ENCODE results near the gene TMEM132E.

Gene TMEM132E

GRCh38 chr17:34606763-34607162 is 27.4 kb downstream of the TMEM132E start:
- DNase-seq: no peak

DNA sequence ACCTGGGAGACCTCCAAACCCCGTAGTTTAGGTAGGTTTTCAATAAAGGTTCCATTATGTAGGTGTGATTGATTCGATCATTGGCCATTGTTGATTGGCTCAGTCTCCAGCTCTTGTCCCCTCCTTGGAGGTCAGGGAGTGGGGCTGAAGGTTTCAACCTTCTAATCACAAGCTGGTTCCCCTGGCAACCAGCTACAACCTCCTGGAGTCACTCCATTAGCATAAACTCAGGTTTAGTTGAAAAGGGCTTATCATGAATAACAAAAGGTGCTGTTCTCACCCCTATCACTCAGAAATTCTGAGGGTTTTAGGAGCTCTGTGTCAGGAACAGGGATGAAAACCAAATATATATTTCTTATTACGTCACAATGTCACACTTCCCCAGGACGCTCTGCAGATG is 28.5 kb downstream of the TMEM132E start:
- no peak for DNase-seq

DNA sequence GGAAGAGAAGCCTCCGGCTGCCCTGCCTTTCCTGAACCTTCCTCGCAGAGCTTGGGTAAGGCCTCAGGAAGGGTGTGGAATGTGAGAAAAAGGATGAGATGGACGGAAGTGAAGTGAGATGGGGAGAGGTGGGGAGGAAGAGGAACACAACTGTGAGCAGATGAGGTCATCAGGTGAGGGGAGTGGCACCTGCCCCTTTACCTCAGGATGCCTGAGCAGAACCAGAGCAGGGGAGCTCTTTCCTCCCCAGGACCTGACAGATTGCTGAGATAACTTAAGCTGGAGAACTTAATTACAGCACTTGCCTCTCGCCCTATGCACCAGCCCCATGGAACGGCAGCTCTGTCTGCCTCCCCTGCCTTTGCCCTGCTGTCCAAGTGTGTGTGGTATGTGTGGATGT is 29.8 kb downstream of the TMEM132E start:
- no peak for DNase-seq

DNA sequence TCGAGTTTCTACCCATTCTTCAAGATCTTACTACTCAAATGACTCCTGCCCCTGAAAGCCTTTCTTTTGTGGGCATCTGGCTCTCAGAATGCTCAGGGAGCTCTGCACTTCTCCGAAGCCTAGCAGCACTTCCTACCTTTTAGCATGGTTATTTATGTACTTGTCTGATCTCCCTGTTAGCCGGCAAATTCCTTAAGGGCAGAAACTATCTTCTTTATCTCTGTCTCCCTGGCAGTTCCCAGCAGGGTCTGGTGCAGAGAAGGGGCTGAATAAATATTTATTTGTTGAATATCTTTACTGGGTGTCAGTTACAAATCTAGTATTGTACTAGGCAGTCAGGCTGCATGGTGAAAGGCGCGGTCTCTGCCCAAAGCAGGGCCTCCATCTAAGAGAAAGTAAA is 30.7 kb downstream of the TMEM132E start:
- DNase-seq: no peak

DNA sequence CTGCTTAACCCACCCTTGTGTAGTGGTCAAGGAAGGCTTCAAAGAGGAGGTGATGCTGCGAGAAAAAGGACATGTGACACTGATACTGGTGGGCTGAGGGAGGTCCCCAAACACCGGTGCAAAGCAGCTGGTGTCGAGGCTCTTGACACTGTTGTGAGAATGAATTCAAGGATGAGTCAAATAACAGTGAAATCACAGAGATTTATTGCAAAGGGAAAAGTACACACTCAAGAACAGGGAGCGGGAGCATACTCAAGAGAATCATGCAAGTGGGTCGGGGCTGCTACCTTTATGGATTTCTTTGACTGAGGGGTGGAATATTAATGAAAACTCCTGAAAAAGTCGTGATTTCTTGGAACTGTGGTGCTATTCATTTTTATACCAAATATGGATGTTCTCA is 31.1 kb downstream of the TMEM132E start:
- DNase-seq: no peak

DNA sequence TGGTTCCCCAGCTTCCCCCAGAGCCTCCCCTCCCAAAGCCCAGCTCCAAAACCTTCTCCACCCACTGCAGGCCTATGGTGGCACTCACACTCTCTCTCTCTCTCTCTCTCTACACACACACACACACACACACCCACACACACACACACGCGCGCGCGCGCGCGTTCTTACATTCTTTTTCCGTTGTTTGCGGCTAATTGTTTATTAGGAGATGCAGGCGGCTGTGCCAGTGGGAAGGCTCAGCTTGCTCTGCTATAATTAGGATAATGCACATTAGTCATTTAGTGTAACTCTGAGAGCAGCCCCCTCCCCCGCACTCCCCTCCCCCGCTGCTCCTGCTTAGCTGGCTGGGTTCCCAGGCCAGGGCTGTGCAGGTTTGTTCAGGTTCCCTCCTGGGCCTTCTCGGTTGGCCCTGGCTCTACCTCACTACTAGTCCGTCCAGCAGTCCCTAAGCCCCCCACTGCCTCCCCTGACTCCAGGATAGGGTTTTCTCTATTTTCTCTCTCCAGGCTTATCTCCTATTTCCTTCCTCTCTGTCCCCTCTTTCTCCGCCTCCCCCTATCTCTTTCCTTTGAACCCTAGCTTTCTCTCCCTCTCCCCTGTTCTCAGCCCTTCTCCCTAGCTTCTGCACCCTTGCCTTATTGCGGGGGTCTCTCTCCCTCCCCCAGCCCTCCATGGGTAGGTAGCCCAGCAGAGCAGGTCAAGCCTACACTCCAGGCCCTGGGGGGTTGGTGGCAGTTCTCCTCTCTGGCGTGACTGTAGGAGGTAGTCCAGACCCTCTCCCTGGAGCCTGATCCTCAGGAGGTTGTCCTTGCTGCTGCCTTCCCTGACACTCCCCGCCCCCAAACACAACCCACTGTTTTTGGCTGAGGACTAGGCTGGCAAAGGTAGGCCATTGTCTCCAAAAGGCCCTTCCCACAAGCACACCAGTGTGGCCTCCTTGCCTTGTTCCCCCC is 34.0 kb downstream of the TMEM132E start:
- peak; percentile 90 for DNase-seq

GRCh38 chr17:34614698-34615097 is 35.3 kb downstream of the TMEM132E start:
- DNase-seq: peak; percentile 44

GRCh38 chr17:34615326-34615725 is 35.9 kb downstream of the TMEM132E start:
- DNase-seq: peak; percentile 27

GRCh38 chr17:34616148-34616547 is 36.8 kb downstream of the TMEM132E start:
- DNase-seq: peak; percentile 99

DNA sequence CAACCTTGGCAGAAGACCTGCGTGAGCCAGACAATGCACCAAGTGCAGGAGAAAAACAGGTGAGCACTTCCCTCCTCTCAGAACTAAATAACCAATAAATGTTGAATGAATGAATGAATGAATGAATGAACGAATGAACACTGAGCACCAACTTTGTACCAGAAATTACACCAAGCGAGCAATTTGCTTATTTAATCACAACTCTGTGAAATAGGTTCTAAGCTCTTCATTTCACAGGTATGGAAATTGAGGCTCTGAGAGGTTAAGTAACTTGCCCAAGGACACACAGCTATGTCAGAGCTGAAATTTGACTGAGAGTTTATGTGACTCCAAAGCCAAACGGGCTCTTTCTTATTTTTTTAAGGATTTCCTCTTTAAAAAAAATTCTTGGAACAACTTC is 38.0 kb downstream of the TMEM132E start:
- no peak for DNase-seq

DNA sequence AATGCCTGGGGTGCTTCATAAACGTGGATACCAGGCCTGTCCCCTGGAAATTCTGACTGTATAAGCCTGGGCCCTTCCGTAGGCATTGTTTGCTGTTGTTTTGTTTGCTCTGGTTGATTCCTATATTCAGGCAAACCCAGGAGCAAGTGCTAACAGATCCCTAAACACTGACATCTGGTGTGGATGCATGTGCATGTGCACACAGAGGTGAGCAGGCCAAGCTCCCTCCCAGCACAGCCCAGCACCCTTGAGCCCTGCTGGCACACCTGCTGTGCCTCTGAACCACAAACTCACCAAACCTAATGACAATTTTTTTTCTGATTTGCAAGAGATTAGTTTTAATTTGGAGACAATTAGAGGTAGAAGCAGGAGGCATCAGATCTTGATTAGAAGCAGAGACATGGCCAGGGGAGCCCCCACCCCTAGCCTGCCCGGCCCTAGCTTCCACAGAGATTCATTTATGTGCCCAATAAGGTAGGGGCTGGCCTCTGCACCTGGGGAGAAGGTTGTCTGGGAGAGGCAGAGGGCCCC is 40.4 kb downstream of the TMEM132E start:
- DNase-seq: peak; percentile 92

- DNase-seq: peak; percentile 65
Measured at GRCh38 chr17:34620458-34620857, 41.1 kb downstream of the TMEM132E start.

DNA sequence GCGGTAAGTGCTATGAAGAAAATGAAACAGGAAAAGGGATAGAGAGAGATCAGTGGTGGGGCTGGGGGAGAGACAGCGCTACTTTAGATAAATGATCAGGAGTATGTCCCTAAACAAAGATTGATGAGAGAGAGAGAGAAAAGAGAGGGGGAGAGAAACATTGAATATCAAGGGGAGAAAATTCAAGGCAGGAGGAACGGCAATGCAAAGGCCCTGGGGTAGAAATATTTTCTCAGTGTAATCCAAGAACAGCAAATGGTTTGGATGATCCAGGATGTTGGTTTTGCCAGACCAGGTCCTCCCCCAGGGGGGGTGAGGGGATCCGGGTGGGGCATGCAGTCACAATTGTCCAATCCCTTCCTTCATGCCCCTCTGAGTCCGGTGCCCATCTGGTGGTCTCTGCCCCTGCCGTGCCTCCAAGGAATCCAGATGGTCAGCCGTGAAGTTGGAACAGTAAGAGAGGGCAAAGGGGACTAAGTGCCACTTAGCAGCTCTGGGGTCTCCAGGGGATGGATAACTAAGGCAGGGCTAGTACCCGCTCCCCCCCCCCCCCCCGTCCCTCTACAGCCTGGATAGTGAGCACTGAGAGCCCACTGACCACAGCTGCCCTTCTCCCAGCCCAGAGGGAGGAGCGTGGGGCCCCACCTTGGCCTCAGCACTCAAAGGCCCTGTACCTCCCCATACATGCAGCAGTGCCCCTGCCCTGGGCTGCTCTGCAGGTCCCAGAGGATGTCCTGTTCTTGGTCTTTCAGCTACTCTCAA is 43.7 kb downstream of the TMEM132E start:
- no peak for DNase-seq

- DNase-seq: peak; percentile 48
Measured at GRCh38 chr17:34623856-34624766, 44.7 kb downstream of the TMEM132E start.

GRCh38 chr17:34624767-34625383 is 45.5 kb downstream of the TMEM132E start:
- no peak for DNase-seq

DNA sequence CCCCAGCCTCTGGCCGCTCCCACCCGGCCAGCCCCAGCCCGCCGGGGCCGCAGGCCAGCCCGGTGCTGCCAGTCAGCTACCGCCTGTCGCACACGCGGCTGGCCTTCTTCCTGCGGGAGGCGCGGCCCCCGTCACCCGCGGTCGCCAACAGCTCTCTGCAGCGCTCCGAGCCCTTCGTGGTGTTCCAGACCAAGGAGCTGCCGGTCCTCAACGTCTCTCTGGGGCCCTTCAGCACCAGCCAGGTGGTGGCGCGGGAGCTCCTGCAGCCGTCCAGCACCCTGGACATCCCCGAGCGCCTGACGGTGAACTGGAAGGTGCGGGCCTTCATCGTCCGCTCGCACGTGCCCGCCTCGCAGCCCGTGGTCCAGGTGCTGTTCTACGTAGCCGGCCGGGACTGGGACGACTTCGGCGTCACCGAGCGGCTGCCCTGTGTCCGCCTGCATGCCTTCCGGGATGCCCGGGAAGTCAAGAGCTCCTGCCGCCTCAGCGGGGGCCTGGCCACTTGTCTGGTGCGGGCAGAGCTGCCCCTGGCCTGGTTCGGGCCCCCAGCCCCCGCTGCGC is 46.8 kb downstream of the TMEM132E start:
- no peak for DNase-seq

- DNase-seq: no peak
Measured at GRCh38 chr17:34628879-34629278, 49.5 kb downstream of the TMEM132E start.

DNA sequence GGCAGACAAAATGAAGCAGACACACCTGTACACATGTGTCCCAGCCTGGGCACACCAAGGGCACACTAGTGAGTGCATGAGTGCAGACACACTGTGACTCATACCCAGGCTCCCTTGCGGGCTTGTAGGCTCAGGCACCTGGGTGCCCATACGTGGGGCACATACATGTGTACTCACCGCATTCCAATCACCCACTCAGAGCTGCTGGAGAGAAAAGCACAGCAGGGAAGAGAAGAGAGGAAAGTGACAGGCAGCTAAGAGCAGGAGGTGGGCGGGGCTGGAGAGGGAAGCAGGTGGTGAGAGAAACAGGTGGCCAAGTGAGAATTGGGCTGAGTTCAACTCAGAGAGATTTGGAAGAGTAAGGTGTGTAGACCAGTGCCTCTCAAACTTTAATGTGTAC is 54.0 kb downstream of the TMEM132E start:
- DNase-seq: peak; percentile 82

DNA sequence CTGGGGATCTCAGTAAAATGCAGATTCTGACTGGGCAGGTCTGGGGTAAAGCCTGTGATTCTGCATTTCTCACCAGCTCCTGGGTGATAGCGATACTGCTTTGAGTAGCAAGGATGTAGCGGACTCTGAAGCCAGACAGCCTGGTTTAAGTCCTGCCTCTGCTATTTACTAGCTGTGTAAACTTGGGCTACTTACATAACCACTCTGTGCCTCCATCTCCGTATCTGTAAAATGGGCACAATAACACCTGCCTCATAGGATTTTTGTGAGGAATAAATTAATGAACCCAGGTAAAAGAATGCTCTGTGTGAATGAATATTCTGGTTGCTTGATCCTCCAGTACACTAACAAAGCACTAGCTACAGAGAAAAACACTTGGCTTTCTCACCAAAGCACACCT is 54.4 kb downstream of the TMEM132E start:
- DNase-seq: no peak

DNA sequence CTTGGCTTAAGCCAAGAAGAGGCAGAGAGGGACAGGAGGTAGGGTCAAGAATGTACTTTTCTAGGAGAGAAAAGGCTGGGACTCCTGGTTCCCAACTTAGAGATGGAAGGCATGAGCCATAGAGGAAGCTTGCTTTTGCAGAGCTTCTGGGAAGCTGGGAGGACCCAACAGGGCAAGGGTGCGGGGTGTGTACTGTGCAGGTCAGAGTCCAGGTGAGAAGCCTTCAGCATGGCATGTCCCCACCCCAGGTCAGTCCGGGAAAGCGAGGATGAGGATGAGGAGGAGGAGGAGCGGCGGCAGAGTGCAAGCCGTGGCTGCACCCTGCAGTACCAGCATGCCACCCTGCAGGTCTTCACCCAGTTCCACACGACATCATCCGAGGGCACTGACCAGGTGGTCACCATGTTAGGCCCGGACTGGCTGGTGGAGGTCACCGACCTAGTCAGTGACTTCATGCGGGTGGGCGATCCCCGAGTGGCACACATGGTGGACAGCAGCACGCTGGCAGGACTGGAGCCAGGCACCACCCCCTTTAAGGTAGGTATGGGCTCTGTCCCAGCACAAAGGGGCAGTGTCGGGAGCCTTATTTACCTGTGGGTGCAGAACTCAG is 55.3 kb downstream of the TMEM132E start:
- DNase-seq: no peak

- no peak for DNase-seq
Measured at GRCh38 chr17:34635876-34636275, 56.5 kb downstream of the TMEM132E start.

All from NCI-H2171 (cell line).